Loucy (cell line): ENCODE measurements around the gene ZNF782.

ENCODE experiments used
- H2AFZ ChIP-seq: fragments of 200-600 bp; sonication (generic); 2 replicates; pipeline ENCODE4 v1.6.0; 2016; ENCODE audit warnings: antibody characterized with exemption, mild to moderate bottlenecking, low read length, moderate library complexity
- H3F3A ChIP-seq: fragments of 200-600 bp; 2 replicates; pipeline ENCODE4 v1.6.0; 2016; ENCODE audit warnings: antibody characterized with exemption, low read depth, mild to moderate bottlenecking
- H3K27me3 ChIP-seq: fragments of 200-600 bp; sonication (generic); 2 replicates; pipeline ENCODE4 v1.6.1; 2014; ENCODE audit warnings: low read length, mild to moderate bottlenecking; ENCODE audit not compliant: insufficient read depth, poor library complexity, severe bottlenecking
- H3K36me3 ChIP-seq: fragments of 200-600 bp; sonication (generic); 2 replicates; pipeline ENCODE4 v1.6.1; 2016; ENCODE audit warnings: low read length; ENCODE audit not compliant: insufficient read depth
- H3K4me1 ChIP-seq: fragments of 200-600 bp; sonication (generic); 2 replicates; pipeline ENCODE4 v1.5.1; 2014; ENCODE audit warnings: low read length, mild to moderate bottlenecking; ENCODE audit not compliant: insufficient read depth, poor library complexity, severe bottlenecking
- H3K4me2 ChIP-seq: fragments of 200-600 bp; sonication (generic); 2 replicates; pipeline ENCODE4 v1.6.0; 2014; ENCODE audit warnings: antibody characterized with exemption, low read length, low read depth, mild to moderate bottlenecking; ENCODE audit not compliant: poor library complexity, severe bottlenecking
- H3K4me3 ChIP-seq: fragments of 200-600 bp; sonication (generic); 2 replicates; pipeline ENCODE4 v1.5.1; 2014; ENCODE audit warnings: low read length, mild to moderate bottlenecking, mixed read lengths; ENCODE audit not compliant: poor library complexity, severe bottlenecking
- H3K79me2 ChIP-seq: fragments of 200-600 bp; sonication (generic); 2 replicates; pipeline ENCODE4 v1.6.1; 2014; ENCODE audit warnings: low read length; ENCODE audit not compliant: insufficient read depth
- H3K9ac ChIP-seq: fragments of 200-600 bp; sonication (generic); 2 replicates; pipeline ENCODE4 v1.6.0; 2014; ENCODE audit warnings: mild to moderate bottlenecking, low read depth, low read length, moderate library complexity; ENCODE audit not compliant: poor library complexity, severe bottlenecking
- H3K9me2 ChIP-seq: fragments of 200-600 bp; sonication (generic); replicated peaks from 2 replicates; pipeline ENCODE4 v1.6.1; 2016; ENCODE audit warnings: low read depth, low read length, mixed read lengths
- H3K9me3 ChIP-seq: fragments of 200-600 bp; sonication (generic); 2 replicates; pipeline ENCODE4 v1.6.1; 2014; ENCODE audit warnings: mild to moderate bottlenecking, antibody characterized with exemption, low read length, low read depth; ENCODE audit not compliant: insufficient read depth
- H4K20me1 ChIP-seq: fragments of 200-600 bp; sonication (generic); 2 replicates; pipeline ENCODE4 v1.6.0; 2014; ENCODE audit warnings: antibody characterized with exemption, low read length, mild to moderate bottlenecking; ENCODE audit not compliant: insufficient read depth, poor library complexity, severe bottlenecking
- EZH2phosphoT487 ChIP-seq: fragments of 200-600 bp; IDR thresholded peaks from 2 replicates; pipeline ENCODE4 v1.6.1; 2018; ENCODE audit warnings: antibody characterized with exemption, mild to moderate bottlenecking, moderate library complexity, borderline replicate concordance
- TF ChIP-seq, protein P1 (sequence below): fragments of 200-600 bp; sonication (generic); conservative IDR thresholded peaks from 2 replicates; pipeline ENCODE4 v1.5.1; 2014; ENCODE audit warnings: mild to moderate bottlenecking, antibody characterized with exemption, low read length

ZNF782 gene

GRCh38 chr9:96858670-96859069, 4.4 kb upstream of the ZNF782 start:
- Histone ChIP-seq H2AFZ (no peak overlapping the region), H3K4me2 (peak overlapping the region; percentile 25), H3K9me2 (no peaks in the 10 kb centered on the region), H3F3A (0 out of 2 replicates have a peak, but pooled peaks cover 4% of the 10 kb centered on the region), H3K79me2 (peaks cover 4% of the 10 kb centered on the region), H3K4me3 (no peak overlapping the region), H3K36me3 (no peaks in the 10 kb centered on the region), H3K9me3 (no peaks in the 10 kb centered on the region), H3K4me1 (peaks cover 19% of the 10 kb centered on the region), H4K20me1 (no peaks in the 10 kb centered on the region), H3K9ac (no peak overlapping the region), H3K27me3 (no peaks in the 10 kb centered on the region)
- TF ChIP-seq, protein P1, sequence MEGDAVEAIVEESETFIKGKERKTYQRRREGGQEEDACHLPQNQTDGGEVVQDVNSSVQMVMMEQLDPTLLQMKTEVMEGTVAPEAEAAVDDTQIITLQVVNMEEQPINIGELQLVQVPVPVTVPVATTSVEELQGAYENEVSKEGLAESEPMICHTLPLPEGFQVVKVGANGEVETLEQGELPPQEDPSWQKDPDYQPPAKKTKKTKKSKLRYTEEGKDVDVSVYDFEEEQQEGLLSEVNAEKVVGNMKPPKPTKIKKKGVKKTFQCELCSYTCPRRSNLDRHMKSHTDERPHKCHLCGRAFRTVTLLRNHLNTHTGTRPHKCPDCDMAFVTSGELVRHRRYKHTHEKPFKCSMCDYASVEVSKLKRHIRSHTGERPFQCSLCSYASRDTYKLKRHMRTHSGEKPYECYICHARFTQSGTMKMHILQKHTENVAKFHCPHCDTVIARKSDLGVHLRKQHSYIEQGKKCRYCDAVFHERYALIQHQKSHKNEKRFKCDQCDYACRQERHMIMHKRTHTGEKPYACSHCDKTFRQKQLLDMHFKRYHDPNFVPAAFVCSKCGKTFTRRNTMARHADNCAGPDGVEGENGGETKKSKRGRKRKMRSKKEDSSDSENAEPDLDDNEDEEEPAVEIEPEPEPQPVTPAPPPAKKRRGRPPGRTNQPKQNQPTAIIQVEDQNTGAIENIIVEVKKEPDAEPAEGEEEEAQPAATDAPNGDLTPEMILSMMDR, result no peak
- TF ChIP-seq EZH2phosphoT487, result no peak

- Histone ChIP-seq H2AFZ (no peak overlapping the region), H3K36me3 (no peaks in the 10 kb centered on the region), H3K4me3 (no peak overlapping the region), H3K9ac (no peak overlapping the region), H3K9me2 (no peaks in the 10 kb centered on the region), H3K4me1 (peaks cover 25% of the 10 kb centered on the region), H3K4me2 (peak overlapping the region; percentile 28), H4K20me1 (no peaks in the 10 kb centered on the region), H3K9me3 (no peaks in the 10 kb centered on the region), H3K79me2 (peaks cover 10% of the 10 kb centered on the region), H3F3A (0 out of 2 replicates have a peak, but pooled peaks cover 4% of the 10 kb centered on the region), H3K27me3 (no peaks in the 10 kb centered on the region)
- TF ChIP-seq EZH2phosphoT487, result no peak
- TF ChIP-seq, protein P1, result no peak
Measured at GRCh38 chr9:96858018-96858573, 3.8 kb upstream of the ZNF782 start.

DNA sequence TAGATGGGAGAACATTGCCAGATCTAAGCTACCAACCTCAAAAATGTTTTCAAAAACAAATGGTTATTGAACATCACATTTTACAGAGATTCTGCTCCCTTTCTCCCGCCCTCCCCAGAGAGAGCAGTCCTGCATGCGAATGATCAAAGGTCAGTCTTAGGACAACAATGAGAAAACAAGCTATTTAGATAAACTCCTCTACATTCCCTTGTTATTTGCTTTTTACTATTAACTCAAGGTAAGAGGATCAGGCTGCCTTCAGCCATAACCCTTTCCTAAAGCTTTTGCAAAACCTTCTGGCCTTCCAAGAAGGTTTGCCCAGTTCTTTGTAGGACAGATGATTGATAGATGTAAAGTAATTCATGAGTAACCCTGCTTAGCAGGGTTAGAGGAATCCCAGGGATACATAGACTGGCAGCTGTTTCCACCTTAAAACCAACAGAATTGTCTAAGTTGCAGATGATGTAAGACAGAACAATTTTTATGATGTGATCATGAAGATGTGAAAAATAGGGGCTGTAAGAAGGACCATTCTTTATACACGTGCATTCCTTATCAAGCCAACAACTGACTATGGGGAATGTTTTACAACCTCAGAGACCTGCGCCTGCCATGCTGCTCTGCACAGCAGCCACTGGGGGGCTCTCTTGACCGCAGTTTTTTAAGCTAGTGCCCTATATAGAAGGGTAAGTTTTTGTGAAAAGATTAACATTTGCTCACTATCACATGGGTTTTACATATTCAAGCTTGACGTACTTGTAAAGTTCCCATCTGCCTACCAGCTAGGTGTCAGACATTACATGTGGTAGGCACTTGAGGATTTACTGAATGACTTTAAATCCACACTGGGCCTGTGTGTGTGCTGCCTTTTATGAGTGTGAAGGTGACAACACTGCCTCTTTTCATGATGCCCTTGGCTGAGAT, 2.3 kb upstream of the ZNF782 start:
- no peak for TF ChIP-seq EZH2phosphoT487
- TF ChIP-seq, protein P1, result peak; percentile 99
- peaks cover 1% of the 10 kb centered on the region for H4K20me1 ChIP-seq
- no peaks in the 10 kb centered on the region for H3K9me2 ChIP-seq
- no peak overlapping the region for H3K4me2 ChIP-seq
- peaks cover 13% of the 10 kb centered on the region for H3K79me2 ChIP-seq
- no peaks in the 10 kb centered on the region for H3K27me3 ChIP-seq
- no peak overlapping the region for H3K9ac ChIP-seq
- H3K4me3 ChIP-seq, result no peak overlapping the region
- H3K4me1 ChIP-seq, result peaks cover 31% of the 10 kb centered on the region
- no peak overlapping the region for H2AFZ ChIP-seq
- no peaks in the 10 kb centered on the region for H3K36me3 ChIP-seq
- 0 out of 2 replicates have a peak, but pooled peaks cover 4% of the 10 kb centered on the region for H3F3A ChIP-seq
- no peaks in the 10 kb centered on the region for H3K9me3 ChIP-seq
